BJ (cell line): ENCODE data around the gene IPO8. TPM values are rescaled to one million over a fixed set of nuclear protein-coding genes. Genes with fewer than 3 reads are reported as not detected.
"Not testable (repeated sequence)": the region's sequence is repeated elsewhere in the genome, so short reads cannot be mapped to it uniquely, and the experiment has no call there.

Experiments
- CTCF ChIA-PET: fragments of 350-600 bp; formaldehyde crosslinking; extraction: SDS; loops from one replicate; lab custom pipeline; 2021; ENCODE audit warnings: antibody characterized with exemption, inconsistent platforms; lab: Yijun Ruan, JAX
- POLR2A ChIA-PET: fragments of 300-600 bp; sonication (Branson Sonifier 250); formaldehyde crosslinking; extraction: SDS; loops from one replicate; lab custom pipeline; 2021; ENCODE audit warnings: antibody characterized with exemption; lab: Charles Lee
- DNase-seq: peaks from one replicate; pipeline ENCODE4 v3.0.0-alpha.2; 2011; ENCODE audit warnings: low read depth
- H3K27me3 ChIP-seq: 2 replicates; pipeline ENCODE4 v1.6.0; 2011; ENCODE audit warnings: low read length; ENCODE audit not compliant: control insufficient read depth, insufficient read depth
- H3K36me3 ChIP-seq: 2 replicates; pipeline ENCODE4 v1.5.1; 2011; ENCODE audit warnings: low read length; ENCODE audit not compliant: control insufficient read depth, insufficient read depth
- H3K4me3 ChIP-seq: 2 replicates; pipeline ENCODE4 v1.5.1; 2011; ENCODE audit warnings: low read depth, mild to moderate bottlenecking, control low read depth, low read length
- CTCF ChIP-seq: IDR thresholded peaks from 2 replicates; pipeline ENCODE4 v1.5.1; 2011; ENCODE audit warnings: low read depth, mild to moderate bottlenecking, control low read depth, inconsistent platforms, low read length, moderate library complexity; ENCODE audit not compliant: insufficient read depth
- polyA plus RNA-seq: library from polyadenylated mRNA; depleted of rRNA; stranded (reverse); fragments of >200 nt; gene quantifications from 2 replicates; pipeline ENCODE4 v1.2.3, GENCODE V29; 2011

Gene IPO8
- polyA plus RNA-seq, 1 experiment: 6.8 TPM

DNA sequence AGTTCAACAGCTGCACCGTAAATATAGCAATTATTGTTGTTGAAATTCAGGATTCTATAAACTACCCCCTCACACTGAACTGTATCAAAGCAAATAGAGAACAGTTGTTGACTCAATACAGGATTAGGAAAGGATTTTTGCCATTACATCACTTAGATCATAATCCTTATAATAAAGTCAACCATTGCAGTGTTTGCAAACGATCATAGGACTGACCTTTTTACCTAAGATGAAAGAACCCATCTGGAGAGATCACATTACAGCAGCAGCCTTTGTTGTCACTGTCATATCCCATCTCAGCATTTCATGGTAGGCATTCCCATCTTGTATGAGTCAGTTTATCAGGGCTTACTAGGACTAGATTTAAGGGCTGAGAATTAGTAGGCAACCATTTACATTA lies 96.1 kb downstream of the IPO8 start:
- Histone ChIP-seq H3K4me3 (no peak overlapping the region), H3K27me3 (no peaks in the 10 kb centered on the region), H3K36me3 (no peaks in the 10 kb centered on the region)
- ChIA-PET POLR2A (no interaction called here), CTCF (no interaction called here)
- no peak for TF ChIP-seq CTCF
- no peak for DNase-seq

GRCh38 chr12:30598889-30599288 lies 96.8 kb downstream of the IPO8 start:
- DNase-seq: no peak
- Histone ChIP-seq H3K4me3 (no peak overlapping the region), H3K36me3 (no peaks in the 10 kb centered on the region), H3K27me3 (no peaks in the 10 kb centered on the region)
- POLR2A ChIA-PET: no interaction called here
- CTCF ChIA-PET: no interaction called here
- no peak for TF ChIP-seq CTCF

DNA sequence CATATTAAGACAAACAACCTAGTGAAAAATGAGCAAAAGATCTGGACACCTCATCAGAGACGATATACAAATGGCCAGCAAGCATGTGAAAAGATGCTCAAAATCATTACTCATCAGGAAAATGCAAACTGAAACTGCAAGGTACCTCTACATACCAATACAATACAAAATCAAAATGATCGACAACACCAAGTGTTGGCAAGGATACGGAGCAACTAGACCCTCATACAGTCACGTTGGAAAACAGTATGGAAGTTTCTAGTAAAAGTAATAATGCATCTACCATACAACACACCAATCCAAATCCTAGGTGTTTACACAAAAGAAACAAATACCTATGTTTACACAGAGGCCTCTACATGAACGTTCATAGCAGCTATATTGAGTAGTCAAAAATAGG lies 99.9 kb downstream of the IPO8 start:
- no peaks in the 10 kb centered on the region for H3K27me3 ChIP-seq
- no peak for DNase-seq
- H3K4me3 ChIP-seq: no peak overlapping the region
- ChIA-PET CTCF (no interaction called here), POLR2A (no interaction called here)
- no peaks in the 10 kb centered on the region for H3K36me3 ChIP-seq
- TF ChIP-seq CTCF: no peak

GRCh38 chr12:30594509-30594908 lies 101.2 kb downstream of the IPO8 start:
- Histone ChIP-seq H3K36me3 (no peaks in the 10 kb centered on the region), H3K27me3 (no peaks in the 10 kb centered on the region), H3K4me3 (no peak overlapping the region)
- ChIA-PET POLR2A (no interaction called here), CTCF (no interaction called here)
- no peak for TF ChIP-seq CTCF
- DNase-seq: no peak

- CTCF ChIA-PET, DNase-seq, POLR2A ChIA-PET, H3K27me3 ChIP-seq, H3K4me3 ChIP-seq, H3K36me3 ChIP-seq: not testable (repeated sequence)
Observed at GRCh38 chr12:30588572-30588971, 107.1 kb downstream of the IPO8 start.

GRCh38 chr12:30587782-30588181 lies 107.9 kb downstream of the IPO8 start:
- CTCF ChIA-PET: no interaction called here
- POLR2A ChIA-PET: no interaction called here
- Histone ChIP-seq H3K36me3 (no peaks in the 10 kb centered on the region), H3K27me3 (no peaks in the 10 kb centered on the region), H3K4me3 (no peak overlapping the region)
- TF ChIP-seq CTCF: no peak
- DNase-seq: no peak
